Breast epithelium (tissue), 4 donors: ENCODE results near the gene FBXO15. TPM values are rescaled to one million over a fixed set of nuclear protein-coding genes. Genes with fewer than 3 reads are reported as not detected.

Source experiments
- DNase-seq, 2 donors: peaks; one replicate each; pipeline ENCODE4 v3.0.0-alpha.2; 2019; ENCODE audit warnings: low spot score in 2 of 2
- H3K27ac ChIP-seq, 2 donors: fragments of 200-600 bp; sonication (generic) in 1 of 2; one replicate each; pipeline ENCODE4 v1.5.1; 2016 to 2019; ENCODE audit warnings: mild to moderate bottlenecking in 1 of 2
- H3K27me3 ChIP-seq, 2 donors: fragments of 200-600 bp; sonication (generic) in 1 of 2; one replicate each; pipeline versions ENCODE4 v1.5.1 to v1.6.0; 2017 to 2019; ENCODE audit warnings: control low read depth in 1 of 2, mild to moderate bottlenecking in 1 of 2
- H3K36me3 ChIP-seq: fragments of 200-600 bp; one replicate; pipeline ENCODE4 v1.5.1; 2019
- H3K4me1 ChIP-seq, 2 donors: fragments of 200-600 bp; sonication (generic); one replicate each; pipeline ENCODE4 v1.5.1; 2016 to 2019; ENCODE audit warnings: control low read depth in 1 of 2
- H3K4me3 ChIP-seq, 3 donors: fragments of 200-600 bp; sonication (generic); 1 replicate in 2 of 3; 2 replicates in 1 of 3; pipeline ENCODE4 v1.5.1; 2016 to 2019; ENCODE audit warnings: mild to moderate bottlenecking in 3 of 3, moderate library complexity in 2 of 3
- H3K9me3 ChIP-seq, 2 donors: fragments of 200-600 bp; sonication (generic) in 1 of 2; one replicate each; pipeline ENCODE4 v1.5.1; 2016 to 2019; ENCODE audit warnings: control low read depth in 1 of 2
- POLR2A ChIP-seq: fragments of 450-650 bp; IDR thresholded peaks from one replicate; pipeline ENCODE4 v1.6.1; 2016; ENCODE audit warnings: antibody characterized with exemption, mild to moderate bottlenecking, moderate library complexity
- POLR2AphosphoS5 ChIP-seq, 3 donors: sonication (generic); formaldehyde crosslinking; IDR thresholded peaks; one replicate each; pipeline ENCODE4 v1.6.1; 2017; ENCODE audit warnings: antibody characterized with exemption in 3 of 3
- intact Hi-C: fragments of 100-400 bp; cut with DNase I; formaldehyde crosslinking; loops from one replicate; pipeline ENCODE4 v1.15.1; 2023; ENCODE audit warnings: low total_unique reads
- total RNA-seq, 3 donors: library from RNA; depleted of rRNA; stranded (reverse); fragments of >200 nt; gene quantifications; one replicate each; pipeline ENCODE4 v1.1.0, GENCODE V29; 2016
- TF ChIP-seq, protein P1 (sequence below), 3 donors: fragments of 450-650 bp; IDR thresholded peaks; one replicate each; pipeline ENCODE4 v1.5.1; 2016 to 2017; ENCODE audit warnings: antibody characterized with exemption in 3 of 3, mild to moderate bottlenecking in 3 of 3, moderate library complexity in 3 of 3

The FBXO15 gene
- total RNA-seq, 3 donors from 2014 or later = 0.64 to 1.3 (median 0.73) TPM

DNA sequence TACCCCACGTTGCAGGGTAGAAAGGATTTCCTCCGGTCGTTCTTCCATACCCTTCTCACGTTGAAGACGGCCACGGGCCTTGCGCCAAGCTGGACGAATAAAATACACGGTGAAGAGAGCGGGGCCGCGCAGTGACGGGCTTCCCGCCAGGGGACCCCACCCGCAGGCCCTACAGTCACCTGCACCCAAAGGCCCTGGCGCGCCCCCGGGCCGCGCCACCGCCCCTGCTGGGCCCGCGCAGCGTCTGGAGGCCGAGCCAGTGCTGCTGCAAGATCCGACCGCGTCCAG lies 199 bp downstream of the FBXO15 start:
- Histone ChIP-seq H3K4me3 (peak overlapping the region; percentile 73 to 83 (median 76)), H3K4me1 (peaks cover 0 to 5% of the 10 kb centered on the region in 2 donors), H3K27me3 (no peaks in the 10 kb centered on the region), H3K27ac (peak overlapping the region; percentile 86 to 94), H3K9me3 (no peaks in the 10 kb centered on the region), H3K36me3 (no peaks in the 10 kb centered on the region)
- intact Hi-C loops = no loop called here
- TF ChIP-seq POLR2A = no peak
- TF ChIP-seq POLR2AphosphoS5 (IDR thresholded peaks at IDR 0.05) = no peak
- TF ChIP-seq, protein P1, sequence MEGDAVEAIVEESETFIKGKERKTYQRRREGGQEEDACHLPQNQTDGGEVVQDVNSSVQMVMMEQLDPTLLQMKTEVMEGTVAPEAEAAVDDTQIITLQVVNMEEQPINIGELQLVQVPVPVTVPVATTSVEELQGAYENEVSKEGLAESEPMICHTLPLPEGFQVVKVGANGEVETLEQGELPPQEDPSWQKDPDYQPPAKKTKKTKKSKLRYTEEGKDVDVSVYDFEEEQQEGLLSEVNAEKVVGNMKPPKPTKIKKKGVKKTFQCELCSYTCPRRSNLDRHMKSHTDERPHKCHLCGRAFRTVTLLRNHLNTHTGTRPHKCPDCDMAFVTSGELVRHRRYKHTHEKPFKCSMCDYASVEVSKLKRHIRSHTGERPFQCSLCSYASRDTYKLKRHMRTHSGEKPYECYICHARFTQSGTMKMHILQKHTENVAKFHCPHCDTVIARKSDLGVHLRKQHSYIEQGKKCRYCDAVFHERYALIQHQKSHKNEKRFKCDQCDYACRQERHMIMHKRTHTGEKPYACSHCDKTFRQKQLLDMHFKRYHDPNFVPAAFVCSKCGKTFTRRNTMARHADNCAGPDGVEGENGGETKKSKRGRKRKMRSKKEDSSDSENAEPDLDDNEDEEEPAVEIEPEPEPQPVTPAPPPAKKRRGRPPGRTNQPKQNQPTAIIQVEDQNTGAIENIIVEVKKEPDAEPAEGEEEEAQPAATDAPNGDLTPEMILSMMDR (IDR thresholded peaks at IDR 0.05) = no peak
- no peak for DNase-seq

- peak overlapping the region in 1 of 2 donors; percentile 94 for H3K27ac ChIP-seq
- H3K36me3 ChIP-seq = no peaks in the 10 kb centered on the region
- no peak for DNase-seq
- peaks cover 0 to 5% of the 10 kb centered on the region in 2 donors for H3K4me1 ChIP-seq
- intact Hi-C loops = no loop called here
- H3K27me3 ChIP-seq = no peaks in the 10 kb centered on the region
- TF ChIP-seq, protein P1 (IDR thresholded peaks at IDR 0.05) = no peak
- no peak for TF ChIP-seq POLR2AphosphoS5 (IDR thresholded peaks at IDR 0.05)
- H3K4me3 ChIP-seq = peak overlapping the region in 2 of 3 donors; percentile 73 to 76
- no peaks in the 10 kb centered on the region for H3K9me3 ChIP-seq
These were observed 878 bp downstream of the FBXO15 start for GRCh38 chr18:74146756-74147155.

- Histone ChIP-seq H3K27me3 (no peaks in the 10 kb centered on the region), H3K27ac (no peak overlapping the region), H3K9me3 (no peaks in the 10 kb centered on the region), H3K4me1 (no peaks in the 10 kb centered on the region), H3K36me3 (no peaks in the 10 kb centered on the region), H3K4me3 (no peak overlapping the region)
- TF ChIP-seq, protein P1 (IDR thresholded peaks at IDR 0.05) = no peak
- no peak for TF ChIP-seq POLR2A
- no peak for TF ChIP-seq POLR2AphosphoS5 (IDR thresholded peaks at IDR 0.05)
- DNase-seq = no peak
- intact Hi-C loops = no loop called here
These were observed 5.4 kb downstream of the FBXO15 start for GRCh38 chr18:74142252-74142651.

DNA sequence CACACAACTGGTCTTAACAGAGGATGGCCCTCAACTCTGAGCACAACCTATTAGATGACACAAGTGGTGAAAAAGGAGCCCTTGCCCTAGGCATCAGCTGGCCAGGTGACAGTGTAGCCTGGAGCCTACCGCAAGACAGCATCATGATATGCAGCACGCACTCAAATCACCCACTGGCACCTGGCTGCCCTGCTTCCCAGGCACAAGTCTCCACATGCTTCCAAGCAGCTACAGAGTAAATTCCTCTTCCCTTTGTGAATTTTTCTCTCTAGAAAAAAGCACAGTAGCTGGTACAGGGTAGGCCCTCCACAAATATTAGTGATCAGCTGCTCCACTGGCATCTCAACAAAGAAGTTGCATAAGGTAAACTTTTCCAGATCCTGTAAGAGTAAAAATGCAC lies 6.0 kb downstream of the FBXO15 start:
- no peaks in the 10 kb centered on the region for H3K27me3 ChIP-seq
- TF ChIP-seq POLR2A (no peak), POLR2AphosphoS5 (IDR thresholded peaks at IDR 0.05) (no peak)
- TF ChIP-seq, protein P1 (IDR thresholded peaks at IDR 0.05) = no peak
- peak in 1 of 2 donors; percentile 54 for DNase-seq
- no peak overlapping the region for H3K27ac ChIP-seq
- intact Hi-C loops = no loop called here
- no peak overlapping the region for H3K4me3 ChIP-seq
- no peaks in the 10 kb centered on the region for H3K36me3 ChIP-seq
- no peaks in the 10 kb centered on the region for H3K4me1 ChIP-seq
- no peaks in the 10 kb centered on the region for H3K9me3 ChIP-seq

GRCh38 chr18:74140582-74140981 lies 7.1 kb downstream of the FBXO15 start:
- no peak for DNase-seq
- intact Hi-C loops = no loop called here
- TF ChIP-seq POLR2A = no peak
- TF ChIP-seq, protein P1 (IDR thresholded peaks at IDR 0.05) = no peak
- TF ChIP-seq POLR2AphosphoS5 (IDR thresholded peaks at IDR 0.05) = no peak
- Histone ChIP-seq H3K4me1 (no peaks in the 10 kb centered on the region), H3K36me3 (no peaks in the 10 kb centered on the region), H3K27me3 (no peaks in the 10 kb centered on the region), H3K4me3 (no peak overlapping the region), H3K9me3 (no peaks in the 10 kb centered on the region), H3K27ac (no peak overlapping the region)
